Panc1 (cell line): ENCODE data around the gene RGP1. TPM values are rescaled to one million over a fixed set of nuclear protein-coding genes. Genes with fewer than 3 reads are reported as not detected.

Experiments used
- ATAC-seq: fragments of 200-7000 bp; cut with Tn5 transposase; 2 replicates; pipeline ENCODE4 v1.9.1; 2020; ENCODE audit warnings: mild to moderate bottlenecking, moderate library complexity
- BruUV-seq: library from RNA; stranded (reverse); fragments of 400-500 nt; replicated peaks from 2 replicates; lab custom pipeline; 2021; lab: Mats Ljungman, UMichigan
- CTCF ChIA-PET: fragments of 300-600 bp; sonication (Branson Sonifier 250); formaldehyde crosslinking; loops from one replicate; lab custom pipeline; 2022; ENCODE audit warnings: antibody characterized with exemption; lab: Charles Lee
- POLR2A ChIA-PET: fragments of 300-600 bp; sonication (Branson Sonifier 250); formaldehyde crosslinking; loops from one replicate; lab custom pipeline; 2022; ENCODE audit warnings: antibody characterized with exemption; lab: Charles Lee
- DNase-seq: peaks from one replicate; pipeline ENCODE4 v3.0.0-alpha.2; 2010; ENCODE audit warnings: low read depth, low spot score
- H3K27ac ChIP-seq: 2 replicates; pipeline ENCODE4 v1.5.1; 2011; ENCODE audit warnings: mild to moderate bottlenecking, low read length, inconsistent platforms
- H3K27me3 ChIP-seq: fragments of 200-500 bp; sonication (Bioruptor generic); 2 replicates; pipeline ENCODE4 v1.6.0; 2014; ENCODE audit warnings: low read length, inconsistent platforms; ENCODE audit not compliant: control insufficient read depth, insufficient read depth
- H3K36me3 ChIP-seq: fragments of 200-500 bp; sonication (Bioruptor generic); 2 replicates; pipeline ENCODE4 v1.5.1; 2014; ENCODE audit warnings: inconsistent platforms, mild to moderate bottlenecking, low read length, moderate library complexity; ENCODE audit not compliant: control insufficient read depth, insufficient read depth
- H3K4me1 ChIP-seq: 2 replicates; pipeline ENCODE4 v1.5.1; 2011; ENCODE audit warnings: inconsistent platforms, mild to moderate bottlenecking, low read length, moderate library complexity; ENCODE audit not compliant: control insufficient read depth, insufficient read depth
- H3K4me3 ChIP-seq, 2 experiments: 2 replicates each; pipeline ENCODE4 v1.5.1; 2011 to 2012; ENCODE audit warnings: low read depth in 2 of 2, low read length in 2 of 2, mild to moderate bottlenecking in 2 of 2, inconsistent platforms in 1 of 2, moderate library complexity in 1 of 2
- H3K9me3 ChIP-seq: fragments of 200-500 bp; sonication (Bioruptor generic); 2 replicates; pipeline ENCODE4 v1.5.1; 2014; ENCODE audit warnings: low read depth, mild to moderate bottlenecking, inconsistent platforms, low read length, moderate library complexity; ENCODE audit not compliant: control insufficient read depth, insufficient read depth
- CTCF ChIP-seq: fragments of 450-650 bp; IDR thresholded peaks from 2 replicates; pipeline ENCODE4 v1.5.1; 2017; ENCODE audit warnings: mild to moderate bottlenecking
- POLR2AphosphoS5 ChIP-seq: IDR thresholded peaks from 2 replicates; pipeline ENCODE4 v1.6.1; 2012; ENCODE audit warnings: mild to moderate bottlenecking, low read depth, low read length, moderate library complexity
- REST ChIP-seq, 2 experiments: IDR thresholded peaks; 2 replicates each; pipeline ENCODE4 v1.6.1; 2011 to 2012; ENCODE audit warnings: low read depth in 2 of 2, control low read depth in 1 of 2, low read length in 1 of 2, mild to moderate bottlenecking in 1 of 2, moderate library complexity in 1 of 2; ENCODE audit not compliant: insufficient read depth in 1 of 2
- SIN3A ChIP-seq: IDR thresholded peaks from 2 replicates; pipeline ENCODE4 v1.6.1; 2012; ENCODE audit warnings: low read depth, mild to moderate bottlenecking, low read length, moderate library complexity, borderline replicate concordance; ENCODE audit not compliant: insufficient read depth
- TCF7L2 ChIP-seq: IDR thresholded peaks from 2 replicates; pipeline ENCODE4 v1.6.1; 2011; ENCODE audit warnings: mild to moderate bottlenecking, low read depth, low read length, inconsistent platforms
- in situ Hi-C: cut with HindIII; loops from 2 replicates; pipeline ENCODE4 v1.10.0; 2016; ENCODE audit warnings: low sequenced_read_pairs, low pct_unique_long_range_greater_than_20kb
- intact Hi-C: fragments of 100-400 bp; cut with micrococcal nuclease; formaldehyde crosslinking; loops from one replicate; pipeline ENCODE4 v1.10.0; 2022; ENCODE audit not compliant: unreplicated experiment
- total RNA-seq: library from RNA; stranded (reverse); gene quantifications from one replicate; pipeline ENCODE4 v1.2.1, GENCODE V29; 2021; ENCODE audit not compliant: unreplicated experiment

The RGP1 gene
- total RNA-seq, 1 experiment from 2014 or later: 43.3 TPM

DNA sequence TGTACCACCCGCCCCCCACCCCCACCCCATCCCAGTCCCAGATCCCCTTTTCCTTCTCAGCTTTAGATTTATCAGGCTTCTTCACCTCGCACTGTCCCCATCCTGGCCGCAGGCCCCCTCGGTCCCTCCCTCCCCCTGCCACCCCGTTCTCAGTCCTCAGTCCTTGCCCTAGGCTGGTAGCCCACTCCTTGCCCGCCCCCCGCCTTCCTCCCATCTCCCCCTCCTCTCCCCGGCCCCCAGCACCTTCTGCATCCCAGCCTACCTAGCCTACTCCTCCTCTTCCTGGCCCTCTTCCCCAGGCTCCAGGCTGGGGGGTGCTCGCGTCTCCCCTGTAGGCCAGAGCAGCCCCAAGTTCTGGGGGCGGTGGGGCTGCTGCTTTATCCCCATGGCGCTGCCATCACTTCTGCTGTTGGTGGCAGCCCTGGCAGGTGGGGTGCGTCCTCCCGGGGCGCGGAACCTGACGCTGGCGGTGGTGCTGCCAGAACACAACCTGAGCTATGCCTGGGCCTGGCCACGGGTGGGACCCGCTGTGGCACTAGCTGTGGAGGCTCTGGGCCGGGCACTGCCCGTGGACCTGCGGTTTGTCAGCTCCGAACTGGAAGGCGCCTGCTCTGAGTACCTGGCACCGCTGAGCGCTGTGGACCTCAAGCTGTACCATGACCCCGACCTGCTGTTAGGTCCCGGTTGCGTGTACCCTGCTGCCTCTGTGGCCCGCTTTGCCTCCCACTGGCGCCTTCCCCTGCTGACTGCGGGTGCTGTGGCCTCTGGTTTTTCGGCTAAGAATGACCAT lies 43.1 kb downstream of the RGP1 start:
- ChIA-PET CTCF (interaction anchor here (0.6 kb wide), 1 partner anchor 145 kb away, joined by 6 read pairs; no protein-coding TSS in a partner anchor), POLR2A (no interaction called here)
- Histone ChIP-seq H3K27ac (no peak overlapping the region), H3K27me3 (no peaks in the 10 kb centered on the region), H3K36me3 (no peaks in the 10 kb centered on the region), H3K9me3 (no peaks in the 10 kb centered on the region), H3K4me3 (no peak overlapping the region), H3K4me1 (0 out of 2 replicates have a peak, but pooled peaks cover 3% of the 10 kb centered on the region)
- BruUV-seq: no TSS peak
- TF ChIP-seq CTCF (no peak), REST (IDR thresholded peaks at IDR 0.05; ENCODE audit: insufficient read depth in 1 of 2, low read depth in 2 of 2, low read length in 1 of 2) (no peak), POLR2AphosphoS5 (no peak), TCF7L2 (no peak), SIN3A (no peak)
- DNase-seq: no peak
- ATAC-seq: no peak
- intact Hi-C loops: no loop called here
- in situ Hi-C loops: no loop called here

DNA sequence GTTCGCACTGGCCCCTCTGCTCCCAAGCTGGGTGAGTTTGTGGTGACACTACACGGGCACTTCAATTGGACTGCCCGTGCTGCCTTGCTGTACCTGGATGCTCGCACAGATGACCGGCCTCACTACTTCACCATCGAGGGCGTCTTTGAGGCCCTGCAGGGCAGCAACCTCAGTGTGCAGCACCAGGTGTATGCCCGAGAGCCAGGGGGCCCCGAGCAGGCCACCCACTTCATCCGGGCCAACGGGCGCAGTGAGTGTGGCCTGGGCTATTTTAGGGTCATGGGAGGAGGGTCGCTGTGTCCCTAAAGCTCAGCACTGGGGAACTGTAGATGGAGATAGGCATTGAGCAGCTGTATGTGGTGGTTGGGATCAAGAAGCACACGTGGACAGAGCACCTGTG lies 43.7 kb downstream of the RGP1 start:
- DNase-seq: no peak
- intact Hi-C loops (no loop called here), in situ Hi-C loops (no loop called here)
- H3K27me3 ChIP-seq: no peaks in the 10 kb centered on the region
- TF ChIP-seq REST (IDR thresholded peaks at IDR 0.05; ENCODE audit: insufficient read depth in 1 of 2, low read depth in 2 of 2, low read length in 1 of 2) (no peak), SIN3A (no peak), CTCF (no peak), TCF7L2 (no peak), POLR2AphosphoS5 (no peak)
- no peaks in the 10 kb centered on the region for H3K36me3 ChIP-seq
- ATAC-seq: no peak
- H3K4me1 ChIP-seq: 0 out of 2 replicates have a peak, but pooled peaks cover 3% of the 10 kb centered on the region
- H3K9me3 ChIP-seq: no peaks in the 10 kb centered on the region
- BruUV-seq: no TSS peak
- CTCF ChIA-PET: interaction anchor here (0.6 to 1.0 kb wide), 3 partner anchors 32 to 146 kb away, joined by 3 to 6 read pairs (median 4); no protein-coding TSS in a partner anchor
- POLR2A ChIA-PET: no interaction called here
- no peak overlapping the region for H3K27ac ChIP-seq
- H3K4me3 ChIP-seq: no peak overlapping the region
